HCT116 (cell line): ENCODE results near the gene FUOM. TPM values are rescaled to one million over a fixed set of nuclear protein-coding genes. Genes with fewer than 3 reads are reported as not detected.

Experiments
- ATAC-seq: fragments of 200-7000 bp; cut with Tn5 transposase; 2 replicates; pipeline ENCODE4 v1.9.1; 2020; ENCODE audit warnings: mild to moderate bottlenecking, moderate library complexity
- BruUV-seq: library from RNA; stranded (reverse); fragments of 400-500 nt; replicated peaks from 2 replicates; lab custom pipeline; 2021; lab: Mats Ljungman, UMichigan
- CTCF ChIA-PET: fragments of 300-600 bp; sonication (Branson Sonifier 250); formaldehyde crosslinking; loops from one replicate; lab custom pipeline; 2021; ENCODE audit warnings: antibody characterized with exemption; lab: Charles Lee
- POLR2A ChIA-PET: fragments of 300-600, 350-600 bp; sonication (Branson Sonifier 250); formaldehyde crosslinking; loops from one replicate; lab custom pipeline; 2021; ENCODE audit warnings: antibody characterized with exemption; lab: Charles Lee
- RAD21 ChIA-PET, 2 experiments: fragments of 300-600 bp; sonication (Branson Sonifier 250); formaldehyde crosslinking; loops; one replicate each; lab custom pipeline; 2023; ENCODE audit warnings: low total read pairs in 2 of 2; ENCODE audit not compliant: uncharacterized antibody in 2 of 2, unreplicated experiment in 2 of 2, low non-redundant PET in 1 of 2; lab: Charles Lee
- DNase-seq: peaks from one replicate; pipeline ENCODE4 v3.0.0-alpha.2; 2010; ENCODE audit warnings: low read depth, low spot score
- H2AFZ ChIP-seq: fragments of 200-600 bp; shearing (Covaris generic), sonication (generic); 2 replicates; pipeline ENCODE4 v1.6.1; 2017; ENCODE audit warnings: low read depth, mixed run types, mixed read lengths, antibody characterized with exemption, low read length; ENCODE audit not compliant: poor library complexity, severe bottlenecking
- H3K27ac ChIP-seq: 2 replicates; pipeline ENCODE4 v1.5.1; 2012; ENCODE audit warnings: low read depth, low read length
- H3K27me3 ChIP-seq: fragments of 200-600 bp; sonication (generic); 2 replicates; pipeline ENCODE4 v1.6.1; 2016; ENCODE audit warnings: mixed run types, low read length, mixed read lengths; ENCODE audit not compliant: insufficient read depth
- H3K36me3 ChIP-seq, 2 experiments: fragments of 200-500 bp in 1 of 2; fragments of 200-600 bp in 1 of 2; sonication (Bioruptor generic) in 1 of 2; sonication (generic) in 1 of 2; 2 replicates each; pipeline versions ENCODE4 v1.5.1 to v1.6.1; 2014 to 2016; ENCODE audit warnings: low read length in 2 of 2, inconsistent platforms in 1 of 2, mixed read lengths in 1 of 2, mixed run types in 1 of 2; ENCODE audit not compliant: insufficient read depth in 2 of 2, control insufficient read depth in 1 of 2
- H3K4me1 ChIP-seq, 2 experiments: fragments of 200-600 bp in 1 of 2; sonication (generic) in 1 of 2; 2 replicates each; pipeline versions ENCODE4 v1.5.1 to v1.6.1; 2012 to 2017; ENCODE audit warnings: low read length in 2 of 2, inconsistent platforms in 1 of 2, mild to moderate bottlenecking in 1 of 2, mixed read lengths in 1 of 2, mixed run types in 1 of 2, moderate library complexity in 1 of 2; ENCODE audit not compliant: insufficient read depth in 2 of 2, control insufficient read depth in 1 of 2
- H3K4me2 ChIP-seq: fragments of 200-600 bp; sonication (generic); 2 replicates; pipeline ENCODE4 v1.6.1; 2017; ENCODE audit warnings: mixed run types, low read length, mixed read lengths
- H3K4me3 ChIP-seq, 2 experiments: fragments of 200-600 bp in 1 of 2; sonication (generic) in 1 of 2; replicated peaks in 1 of 2; 2 replicates each; pipeline ENCODE4 v1.5.1; 2011 to 2016; ENCODE audit warnings: low read length in 2 of 2, control low read depth in 1 of 2, low read depth in 1 of 2, mild to moderate bottlenecking in 1 of 2, mixed read lengths in 1 of 2, mixed run types in 1 of 2
- H3K79me2 ChIP-seq: fragments of 200-600 bp; sonication (generic); 2 replicates; pipeline ENCODE4 v1.6.1; 2017; ENCODE audit warnings: mild to moderate bottlenecking, mixed run types, low read length, moderate library complexity, mixed read lengths; ENCODE audit not compliant: insufficient read depth
- H3K9ac ChIP-seq: fragments of 200-600 bp; sonication (generic); 2 replicates; pipeline ENCODE4 v1.6.1; 2016; ENCODE audit warnings: low read length, mixed read lengths
- H3K9me2 ChIP-seq: fragments of 200-600 bp; sonication (generic), shearing (Covaris generic); 2 replicates; pipeline ENCODE4 v1.6.1; 2017; ENCODE audit warnings: mixed run types, mild to moderate bottlenecking, moderate library complexity; ENCODE audit not compliant: insufficient read depth
- H3K9me3 ChIP-seq, 2 experiments: fragments of 200-500 bp in 1 of 2; fragments of 200-600 bp in 1 of 2; sonication (Bioruptor generic) in 1 of 2; sonication (generic) in 1 of 2; 2 replicates each; pipeline ENCODE4 v1.6.1; 2014 to 2017; ENCODE audit warnings: low read length in 2 of 2, mixed read lengths in 2 of 2, inconsistent platforms in 1 of 2, low read depth in 1 of 2, mild to moderate bottlenecking in 1 of 2, mixed run types in 1 of 2, moderate library complexity in 1 of 2; ENCODE audit not compliant: control insufficient read depth in 1 of 2, insufficient read depth in 1 of 2
- H4K20me1 ChIP-seq: fragments of 200-600 bp; sonication (generic), shearing (Covaris generic); 2 replicates; pipeline ENCODE4 v1.6.1; 2017; ENCODE audit warnings: mixed run types, mild to moderate bottlenecking, moderate library complexity; ENCODE audit not compliant: insufficient read depth
- ATF3 ChIP-seq: IDR thresholded peaks from 2 replicates; pipeline ENCODE4 v1.6.1; 2012
- CEBPB ChIP-seq: IDR thresholded peaks from 2 replicates; pipeline ENCODE4 v1.6.1; 2012; ENCODE audit warnings: low read depth
- EGR1 ChIP-seq: IDR thresholded peaks from 2 replicates; pipeline ENCODE4 v1.6.1; 2012; ENCODE audit warnings: low read depth
- ELF1 ChIP-seq: IDR thresholded peaks from 2 replicates; pipeline ENCODE4 v1.6.1; 2012; ENCODE audit warnings: low read depth, borderline replicate concordance
- EZH2phosphoT487 ChIP-seq: fragments of 200-600 bp; IDR thresholded peaks from 2 replicates; pipeline ENCODE4 v1.6.1; 2018; ENCODE audit warnings: antibody characterized with exemption, borderline replicate concordance
- FOSL1 ChIP-seq: IDR thresholded peaks from 2 replicates; pipeline ENCODE4 v1.6.1; 2012; ENCODE audit warnings: low read depth
- POLR2A ChIP-seq: IDR thresholded peaks from 2 replicates; pipeline ENCODE4 v1.7.0; 2011; ENCODE audit warnings: borderline replicate concordance; ENCODE audit not compliant: insufficient read depth, insufficient read length; ENCODE audit errors: extremely low read depth
- REST ChIP-seq: IDR thresholded peaks from 2 replicates; pipeline ENCODE4 v1.6.1; 2012; ENCODE audit warnings: low read depth
- SIN3A ChIP-seq: IDR thresholded peaks from 2 replicates; pipeline ENCODE4 v1.6.1; 2012; ENCODE audit warnings: low read depth
- SP1 ChIP-seq: IDR thresholded peaks from 2 replicates; pipeline ENCODE4 v1.6.1; 2012; ENCODE audit warnings: low read depth
- SRF ChIP-seq: IDR thresholded peaks from 2 replicates; pipeline ENCODE4 v1.6.1; 2012; ENCODE audit warnings: low read depth
- TCF7L2 ChIP-seq: IDR thresholded peaks from 2 replicates; pipeline ENCODE4 v1.7.0; 2011; ENCODE audit warnings: borderline replicate concordance, inconsistent platforms; ENCODE audit not compliant: insufficient read depth, insufficient read length; ENCODE audit errors: extremely low read depth
- YY1 ChIP-seq: IDR thresholded peaks from 2 replicates; pipeline ENCODE4 v1.6.1; 2011; ENCODE audit warnings: low read length, low read depth, moderate library complexity, mild to moderate bottlenecking; ENCODE audit not compliant: insufficient replicate concordance; ENCODE audit errors: extremely low read depth
- ZFX ChIP-seq: fragments of 450-650 bp; IDR thresholded peaks from 2 replicates; pipeline ENCODE4 v1.6.1; 2017
- ZNF274 ChIP-seq: fragments of 200-500 bp; sonication (Bioruptor generic); IDR thresholded peaks from 2 replicates; pipeline ENCODE4 v1.6.1; 2014; ENCODE audit warnings: mild to moderate bottlenecking, low read depth, low read length, inconsistent platforms
- intact Hi-C: fragments of 100-400 bp; cut with micrococcal nuclease; formaldehyde crosslinking; loops from 2 replicates; pipeline ENCODE4 v1.10.0; 2022
- total RNA-seq: library from RNA; stranded (reverse); gene quantifications from one replicate; pipeline ENCODE4 v1.2.1, GENCODE V29; 2021; ENCODE audit not compliant: unreplicated experiment
- TF ChIP-seq, protein P1 (sequence below): IDR thresholded peaks from 2 replicates; pipeline ENCODE4 v1.6.1; 2011; ENCODE audit warnings: mild to moderate bottlenecking, low read length, moderate library complexity; ENCODE audit not compliant: insufficient replicate concordance; ENCODE audit errors: extremely low read depth

Gene FUOM
- total RNA-seq, 1 experiment from 2014 or later, result 21.5 TPM

DNA sequence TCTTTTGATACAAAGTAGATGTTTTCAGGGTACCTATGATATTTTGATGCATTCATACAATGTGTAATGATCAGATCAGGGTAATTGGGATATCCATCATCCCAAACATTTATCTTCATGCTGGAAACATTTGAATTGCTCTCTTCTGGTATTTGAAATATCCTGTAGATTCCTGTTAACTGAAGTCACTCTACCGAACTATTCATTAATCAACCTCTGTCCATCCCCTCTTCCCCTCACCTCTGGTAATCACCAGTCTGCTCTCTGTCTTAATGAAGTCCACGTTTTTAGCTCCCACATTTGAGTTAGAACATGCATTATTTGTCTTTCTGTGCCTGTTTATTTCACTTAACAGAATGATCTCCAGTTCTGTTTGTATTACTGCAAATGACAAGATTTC lies 47.5 kb upstream of the FUOM start:
- Histone ChIP-seq H3K4me1 (no peaks in the 10 kb centered on the region), H3K9me2 (no peaks in the 10 kb centered on the region), H3K36me3 (peaks cover 0 to 7% of the 10 kb centered on the region in 2 experiments; a peak in 3 of 4 replicates), H3K9me3 (no peaks in the 10 kb centered on the region), H3K4me2 (no peak overlapping the region), H3K9ac (no peak overlapping the region), H3K27me3 (no peaks in the 10 kb centered on the region), H3K4me3 (no peak overlapping the region), H2AFZ (no peak overlapping the region), H4K20me1 (no peaks in the 10 kb centered on the region), H3K27ac (no peak overlapping the region), H3K79me2 (peaks cover 54% of the 10 kb centered on the region)
- BruUV-seq, result no TSS peak
- DNase-seq (no peak), ATAC-seq (no peak)
- ChIA-PET POLR2A (no interaction called here), RAD21 (no interaction called here), CTCF (no interaction called here)
- TF ChIP-seq SP1 (no peak), ZNF274 (no peak), ZFX (no peak)
- TF ChIP-seq, protein P1, sequence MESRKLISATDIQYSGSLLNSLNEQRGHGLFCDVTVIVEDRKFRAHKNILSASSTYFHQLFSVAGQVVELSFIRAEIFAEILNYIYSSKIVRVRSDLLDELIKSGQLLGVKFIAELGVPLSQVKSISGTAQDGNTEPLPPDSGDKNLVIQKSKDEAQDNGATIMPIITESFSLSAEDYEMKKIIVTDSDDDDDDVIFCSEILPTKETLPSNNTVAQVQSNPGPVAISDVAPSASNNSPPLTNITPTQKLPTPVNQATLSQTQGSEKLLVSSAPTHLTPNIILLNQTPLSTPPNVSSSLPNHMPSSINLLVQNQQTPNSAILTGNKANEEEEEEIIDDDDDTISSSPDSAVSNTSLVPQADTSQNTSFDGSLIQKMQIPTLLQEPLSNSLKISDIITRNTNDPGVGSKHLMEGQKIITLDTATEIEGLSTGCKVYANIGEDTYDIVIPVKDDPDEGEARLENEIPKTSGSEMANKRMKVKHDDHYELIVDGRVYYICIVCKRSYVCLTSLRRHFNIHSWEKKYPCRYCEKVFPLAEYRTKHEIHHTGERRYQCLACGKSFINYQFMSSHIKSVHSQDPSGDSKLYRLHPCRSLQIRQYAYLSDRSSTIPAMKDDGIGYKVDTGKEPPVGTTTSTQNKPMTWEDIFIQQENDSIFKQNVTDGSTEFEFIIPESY, result no peak
- intact Hi-C loops, result no loop called here

DNA sequence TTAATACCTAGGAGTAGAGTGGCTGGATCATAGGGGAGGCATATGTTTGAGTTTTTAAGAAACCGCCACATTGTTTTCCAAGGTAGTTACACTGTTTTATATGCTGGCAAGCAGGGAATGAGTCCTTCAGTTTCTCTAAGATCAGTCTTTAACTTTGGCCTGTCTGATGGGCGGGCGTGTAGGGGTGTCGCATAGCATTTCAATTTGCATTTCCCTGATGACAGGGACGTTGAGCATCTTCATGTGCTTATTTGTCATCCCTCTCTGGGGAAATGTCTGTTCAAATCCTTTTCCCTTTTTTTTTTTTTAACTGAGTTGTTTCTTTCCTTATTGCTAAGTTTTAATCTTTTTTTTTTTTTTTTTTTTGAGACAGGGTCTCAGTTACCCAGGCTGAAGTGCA lies 46.0 kb upstream of the FUOM start:
- no peaks in the 10 kb centered on the region for H3K4me1 ChIP-seq
- H3K79me2 ChIP-seq, result peaks cover 39% of the 10 kb centered on the region
- no peak overlapping the region for H2AFZ ChIP-seq
- no TSS peak for BruUV-seq
- ChIA-PET POLR2A (no interaction called here), CTCF (no interaction called here), RAD21 (no interaction called here)
- H3K9me3 ChIP-seq, result no peaks in the 10 kb centered on the region
- H3K4me2 ChIP-seq, result no peak overlapping the region
- no peaks in the 10 kb centered on the region for H3K27me3 ChIP-seq
- H3K4me3 ChIP-seq, result no peak overlapping the region
- no peaks in the 10 kb centered on the region for H3K9me2 ChIP-seq
- no peak overlapping the region for H3K9ac ChIP-seq
- intact Hi-C loops, result no loop called here
- no peaks in the 10 kb centered on the region; a peak in 1 of 4 replicates for H3K36me3 ChIP-seq
- H3K27ac ChIP-seq, result no peak overlapping the region
- H4K20me1 ChIP-seq, result no peaks in the 10 kb centered on the region
- ATAC-seq (no peak), DNase-seq (no peak)
- TF ChIP-seq EGR1 (no peak), SIN3A (no peak), SRF (no peak), CEBPB (no peak), YY1 (no peak), ATF3 (no peak), ELF1 (no peak), TCF7L2 (no peak), POLR2A (no peak), ZNF274 (no peak), ZFX (no peak), FOSL1 (no peak), EZH2phosphoT487 (no peak), REST (no peak)
